ENCODE data around the gene MBD4.

DNA sequence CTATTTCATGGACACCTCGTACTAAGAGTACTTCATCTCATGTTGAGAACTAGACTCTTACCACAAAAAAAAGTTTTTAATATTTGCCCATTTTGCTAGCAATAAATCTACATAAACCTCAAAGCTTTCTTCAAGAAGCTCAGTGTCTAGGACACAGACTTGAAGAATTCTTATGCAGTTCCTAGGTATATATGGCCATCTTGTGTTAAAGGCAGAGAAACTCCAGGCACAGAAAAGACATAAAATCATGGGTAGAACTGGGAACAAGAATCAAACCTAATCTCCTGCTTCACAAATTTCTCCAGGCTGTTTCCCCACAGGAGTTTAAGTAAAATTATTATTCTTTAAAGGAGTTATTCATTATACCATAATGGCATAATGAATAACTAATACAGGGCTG is 4.4 kb downstream of the MBD4 start:
- TF ChIP-seq, protein P1, sequence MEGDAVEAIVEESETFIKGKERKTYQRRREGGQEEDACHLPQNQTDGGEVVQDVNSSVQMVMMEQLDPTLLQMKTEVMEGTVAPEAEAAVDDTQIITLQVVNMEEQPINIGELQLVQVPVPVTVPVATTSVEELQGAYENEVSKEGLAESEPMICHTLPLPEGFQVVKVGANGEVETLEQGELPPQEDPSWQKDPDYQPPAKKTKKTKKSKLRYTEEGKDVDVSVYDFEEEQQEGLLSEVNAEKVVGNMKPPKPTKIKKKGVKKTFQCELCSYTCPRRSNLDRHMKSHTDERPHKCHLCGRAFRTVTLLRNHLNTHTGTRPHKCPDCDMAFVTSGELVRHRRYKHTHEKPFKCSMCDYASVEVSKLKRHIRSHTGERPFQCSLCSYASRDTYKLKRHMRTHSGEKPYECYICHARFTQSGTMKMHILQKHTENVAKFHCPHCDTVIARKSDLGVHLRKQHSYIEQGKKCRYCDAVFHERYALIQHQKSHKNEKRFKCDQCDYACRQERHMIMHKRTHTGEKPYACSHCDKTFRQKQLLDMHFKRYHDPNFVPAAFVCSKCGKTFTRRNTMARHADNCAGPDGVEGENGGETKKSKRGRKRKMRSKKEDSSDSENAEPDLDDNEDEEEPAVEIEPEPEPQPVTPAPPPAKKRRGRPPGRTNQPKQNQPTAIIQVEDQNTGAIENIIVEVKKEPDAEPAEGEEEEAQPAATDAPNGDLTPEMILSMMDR (conservative IDR thresholded peaks at IDR 0.05): no peak
- no peak for TF ChIP-seq ZFX (IDR thresholded peaks at IDR 0.05)

All from C4-2B (cell line).